ACC112 (cell line): ENCODE results near the gene BIRC5.

Experiments used
- H2AFZ ChIP-seq: fragments of 200-600 bp; sonication (generic); one replicate; pipeline ENCODE4 v1.6.0; 2017; ENCODE audit warnings: antibody characterized with exemption, low read length; ENCODE audit not compliant: unreplicated experiment
- H3K27ac ChIP-seq: fragments of 200-600 bp; sonication (generic); 2 replicates; pipeline ENCODE4 v1.5.1; 2014; ENCODE audit warnings: low read depth, mild to moderate bottlenecking, antibody characterized with exemption, low read length, moderate library complexity
- H3K27me3 ChIP-seq: fragments of 200-600 bp; sonication (generic); 2 replicates; pipeline ENCODE4 v1.6.1; 2014; ENCODE audit warnings: mild to moderate bottlenecking, antibody characterized with exemption, low read length, moderate library complexity, mixed read lengths; ENCODE audit not compliant: insufficient read depth
- H3K36me3 ChIP-seq: fragments of 200-600 bp; sonication (generic); 2 replicates; pipeline ENCODE4 v1.6.1; 2016; ENCODE audit warnings: mild to moderate bottlenecking, antibody characterized with exemption, low read length, moderate library complexity, mixed read lengths; ENCODE audit not compliant: insufficient read depth
- H3K4me1 ChIP-seq: fragments of 200-600 bp; sonication (generic); one replicate; pipeline ENCODE4 v1.6.1; 2016; ENCODE audit warnings: low read length, mixed read lengths; ENCODE audit not compliant: insufficient read depth, unreplicated experiment, control insufficient read depth
- H3K4me3 ChIP-seq: fragments of 200-600 bp; sonication (generic); 2 replicates; pipeline ENCODE4 v1.5.1; 2014; ENCODE audit warnings: mild to moderate bottlenecking, low read depth, low read length
- H3K79me2 ChIP-seq: fragments of 200-600 bp; sonication (generic); one replicate; pipeline ENCODE4 v1.6.0; 2016; ENCODE audit warnings: low read length; ENCODE audit not compliant: control insufficient read depth, unreplicated experiment, insufficient read depth

Gene BIRC5

DNA sequence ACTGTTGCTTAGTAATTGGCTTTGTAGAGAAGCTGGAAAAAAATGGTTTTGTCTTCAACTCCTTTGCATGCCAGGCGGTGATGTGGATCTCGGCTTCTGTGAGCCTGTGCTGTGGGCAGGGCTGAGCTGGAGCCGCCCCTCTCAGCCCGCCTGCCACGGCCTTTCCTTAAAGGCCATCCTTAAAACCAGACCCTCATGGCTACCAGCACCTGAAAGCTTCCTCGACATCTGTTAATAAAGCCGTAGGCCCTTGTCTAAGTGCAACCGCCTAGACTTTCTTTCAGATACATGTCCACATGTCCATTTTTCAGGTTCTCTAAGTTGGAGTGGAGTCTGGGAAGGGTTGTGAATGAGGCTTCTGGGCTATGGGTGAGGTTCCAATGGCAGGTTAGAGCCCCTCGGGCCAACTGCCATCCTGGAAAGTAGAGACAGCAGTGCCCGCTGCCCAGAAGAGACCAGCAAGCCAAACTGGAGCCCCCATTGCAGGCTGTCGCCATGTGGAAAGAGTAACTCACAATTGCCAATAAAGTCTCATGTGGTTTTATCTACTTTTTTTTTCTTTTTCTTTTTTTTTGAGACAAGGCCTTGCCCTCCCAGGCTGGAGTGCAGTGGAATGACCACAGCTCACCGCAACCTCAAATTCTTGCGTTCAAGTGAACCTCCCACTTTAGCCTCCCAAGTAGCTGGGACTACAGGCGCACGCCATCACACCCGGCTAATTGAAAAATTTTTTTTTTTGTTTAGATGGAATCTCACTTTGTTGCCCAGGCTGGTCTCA, 11.2 kb downstream of the BIRC5 start:
- no peaks in the 10 kb centered on the region for H3K36me3 ChIP-seq
- H3K4me1 ChIP-seq = no peaks in the 10 kb centered on the region
- no peaks in the 10 kb centered on the region for H3K79me2 ChIP-seq
- H2AFZ ChIP-seq = no peak overlapping the region
- H3K27ac ChIP-seq = no peak overlapping the region
- no peaks in the 10 kb centered on the region for H3K27me3 ChIP-seq
- H3K4me3 ChIP-seq = no peak overlapping the region

DNA sequence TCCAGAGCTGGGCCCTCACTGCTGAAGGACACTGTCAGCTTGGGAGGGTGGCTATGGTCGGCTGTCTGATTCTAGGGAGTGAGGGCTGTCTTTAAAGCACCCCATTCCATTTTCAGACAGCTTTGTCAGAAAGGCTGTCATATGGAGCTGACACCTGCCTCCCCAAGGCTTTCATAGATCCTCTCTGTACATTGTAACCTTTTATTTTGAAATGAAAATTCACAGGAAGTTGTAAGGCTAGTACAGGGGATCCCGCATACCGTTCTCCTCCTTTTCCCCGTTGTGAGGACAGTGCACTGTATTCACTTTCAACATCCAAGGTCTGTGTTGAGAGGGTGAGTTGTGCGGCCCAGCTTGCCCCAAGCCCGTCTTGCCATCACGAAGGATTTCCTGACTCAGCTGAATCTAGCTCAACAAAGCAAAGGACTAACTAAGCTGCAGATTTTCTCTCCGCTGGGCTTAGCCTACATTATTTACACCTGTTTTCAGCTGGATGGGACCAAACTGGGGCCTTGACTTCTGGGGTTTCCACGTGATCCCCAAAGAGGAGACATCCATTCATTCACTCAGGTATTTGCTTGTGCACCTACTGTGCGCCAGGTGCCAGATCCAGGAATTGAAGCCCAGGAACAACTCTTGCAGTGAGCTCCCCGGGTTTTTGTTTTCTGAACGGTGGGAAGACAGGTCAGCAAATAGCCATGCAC, 12.2 kb downstream of the BIRC5 start:
- Histone ChIP-seq H3K4me1 (no peaks in the 10 kb centered on the region), H3K27ac (no peak overlapping the region), H3K4me3 (no peak overlapping the region), H2AFZ (no peak overlapping the region), H3K79me2 (no peaks in the 10 kb centered on the region), H3K27me3 (peaks cover 8% of the 10 kb centered on the region), H3K36me3 (no peaks in the 10 kb centered on the region)

DNA sequence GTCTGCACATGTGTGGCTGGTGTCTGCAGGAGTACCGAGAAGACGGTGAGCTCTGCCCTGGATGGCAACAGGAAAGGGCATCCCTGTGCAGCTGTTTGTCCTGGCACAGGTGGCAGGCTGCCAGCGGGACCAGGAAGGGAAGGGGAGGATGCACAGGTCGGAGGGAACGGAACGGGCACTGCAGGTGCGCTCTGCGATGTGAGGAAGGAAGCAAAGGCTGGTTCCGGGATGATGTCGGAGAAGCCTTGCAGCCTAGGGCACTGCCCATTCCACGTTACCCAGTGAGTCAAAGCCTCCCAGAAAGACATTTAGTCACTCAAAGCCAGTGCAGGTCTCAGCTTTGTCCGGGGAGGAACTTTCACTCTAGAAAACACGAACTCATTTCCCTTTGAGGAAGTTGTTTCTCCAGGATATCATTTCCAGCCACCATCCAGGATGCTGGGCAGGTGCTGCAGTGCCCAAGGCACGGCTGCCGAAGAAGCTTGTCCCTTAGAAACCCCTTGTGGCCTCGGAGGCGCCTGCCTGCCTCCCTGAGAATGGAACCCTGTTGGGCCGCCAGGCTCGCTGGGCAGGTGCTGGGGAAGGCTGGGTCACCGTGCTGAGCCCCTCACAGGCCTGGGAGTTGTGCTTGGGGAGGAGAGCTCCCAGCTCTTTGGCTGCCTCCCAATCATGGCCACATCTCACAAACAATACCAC, 12.9 kb downstream of the BIRC5 start:
- Histone ChIP-seq H3K4me1 (no peaks in the 10 kb centered on the region), H3K4me3 (no peak overlapping the region), H3K79me2 (no peaks in the 10 kb centered on the region), H3K27me3 (peaks cover 13% of the 10 kb centered on the region), H3K27ac (no peak overlapping the region), H2AFZ (no peak overlapping the region), H3K36me3 (no peaks in the 10 kb centered on the region)

DNA sequence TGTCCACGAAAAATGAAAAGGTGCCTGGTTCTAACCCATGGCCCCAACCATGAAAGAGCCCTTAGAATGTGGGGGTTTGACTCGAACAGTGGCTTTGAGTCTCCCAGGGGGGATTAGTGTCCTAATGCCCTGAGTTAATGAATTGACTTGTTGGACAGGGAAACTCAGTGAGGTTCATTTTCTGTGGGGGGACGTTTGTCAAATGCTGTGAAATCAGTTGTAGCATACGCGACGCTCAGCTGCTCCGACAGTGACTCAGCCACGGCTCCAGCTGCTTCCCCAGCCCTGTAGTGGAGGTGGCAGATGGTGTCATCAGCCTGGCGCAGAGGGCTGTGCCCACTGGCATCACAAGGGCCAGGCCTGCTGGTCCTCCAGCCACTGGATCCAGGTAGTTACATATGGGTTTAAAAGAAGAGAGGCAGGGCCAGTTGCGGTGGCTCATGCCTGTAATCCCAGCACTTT, 13.4 kb downstream of the BIRC5 start:
- H3K4me1 ChIP-seq = no peaks in the 10 kb centered on the region
- no peak overlapping the region for H3K4me3 ChIP-seq
- H3K79me2 ChIP-seq = no peaks in the 10 kb centered on the region
- no peaks in the 10 kb centered on the region for H3K36me3 ChIP-seq
- no peak overlapping the region for H2AFZ ChIP-seq
- peaks cover 19% of the 10 kb centered on the region for H3K27me3 ChIP-seq
- H3K27ac ChIP-seq = no peak overlapping the region

DNA sequence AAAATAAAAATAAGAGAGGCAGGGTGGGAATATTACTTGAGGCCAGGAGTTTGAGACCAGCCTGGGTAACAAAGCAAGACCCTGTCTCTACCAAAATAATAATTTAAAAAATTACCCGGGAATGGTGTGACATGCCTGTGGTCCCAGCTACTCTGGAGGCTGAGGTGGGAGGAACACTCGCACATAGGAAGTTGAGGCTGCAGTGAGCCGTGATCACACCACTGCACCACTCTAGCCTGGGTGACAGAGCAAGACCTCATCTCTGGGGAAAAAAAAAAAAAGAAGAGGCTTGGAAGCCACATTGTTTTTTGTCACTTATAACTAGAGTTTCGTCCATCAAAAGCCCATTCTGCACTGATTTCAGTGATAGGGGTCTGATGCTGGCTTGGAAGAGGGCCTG, 14.1 kb downstream of the BIRC5 start:
- H2AFZ ChIP-seq = no peak overlapping the region
- no peaks in the 10 kb centered on the region for H3K36me3 ChIP-seq
- peaks cover 23% of the 10 kb centered on the region for H3K27me3 ChIP-seq
- no peak overlapping the region for H3K27ac ChIP-seq
- H3K4me3 ChIP-seq = no peak overlapping the region
- no peaks in the 10 kb centered on the region for H3K79me2 ChIP-seq
- no peaks in the 10 kb centered on the region for H3K4me1 ChIP-seq

DNA sequence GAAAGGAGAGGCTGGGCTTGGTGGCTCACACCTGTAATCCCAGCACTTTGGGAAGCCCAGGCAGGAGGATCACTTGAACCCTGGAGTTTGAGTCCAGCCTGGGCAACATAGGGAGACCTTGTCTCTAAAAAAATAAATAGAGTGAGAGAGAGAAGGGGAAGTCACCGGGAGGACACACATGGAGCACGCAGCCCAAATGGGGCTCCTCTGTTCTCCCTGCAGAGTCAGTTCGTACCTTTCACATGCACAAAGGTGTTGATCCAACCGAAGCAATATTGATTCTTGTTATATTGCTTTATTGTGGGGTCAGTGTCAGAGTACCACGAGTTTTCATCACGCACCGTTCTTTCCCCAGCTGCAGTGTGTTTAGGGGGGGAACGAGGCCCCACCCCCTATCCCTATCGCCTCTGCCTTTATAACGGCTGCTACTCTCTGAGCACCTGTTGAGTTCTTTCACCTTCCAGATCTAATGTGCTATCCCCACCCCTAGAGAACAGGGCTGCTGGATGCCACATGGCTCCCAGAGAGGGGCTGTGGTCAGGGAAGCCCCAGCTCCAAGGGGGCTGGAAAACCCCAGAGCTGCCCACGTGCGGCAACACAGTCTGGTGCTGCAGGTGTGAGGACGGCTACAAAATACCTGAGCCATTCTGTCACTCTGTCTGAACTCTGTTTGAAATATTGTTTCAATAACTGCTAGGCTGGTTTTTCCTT, 16.4 kb downstream of the BIRC5 start:
- Histone ChIP-seq H3K27me3 (peaks cover 23% of the 10 kb centered on the region), H3K27ac (no peak overlapping the region), H2AFZ (no peak overlapping the region), H3K79me2 (no peaks in the 10 kb centered on the region), H3K4me1 (no peaks in the 10 kb centered on the region), H3K36me3 (no peaks in the 10 kb centered on the region), H3K4me3 (no peak overlapping the region)

DNA sequence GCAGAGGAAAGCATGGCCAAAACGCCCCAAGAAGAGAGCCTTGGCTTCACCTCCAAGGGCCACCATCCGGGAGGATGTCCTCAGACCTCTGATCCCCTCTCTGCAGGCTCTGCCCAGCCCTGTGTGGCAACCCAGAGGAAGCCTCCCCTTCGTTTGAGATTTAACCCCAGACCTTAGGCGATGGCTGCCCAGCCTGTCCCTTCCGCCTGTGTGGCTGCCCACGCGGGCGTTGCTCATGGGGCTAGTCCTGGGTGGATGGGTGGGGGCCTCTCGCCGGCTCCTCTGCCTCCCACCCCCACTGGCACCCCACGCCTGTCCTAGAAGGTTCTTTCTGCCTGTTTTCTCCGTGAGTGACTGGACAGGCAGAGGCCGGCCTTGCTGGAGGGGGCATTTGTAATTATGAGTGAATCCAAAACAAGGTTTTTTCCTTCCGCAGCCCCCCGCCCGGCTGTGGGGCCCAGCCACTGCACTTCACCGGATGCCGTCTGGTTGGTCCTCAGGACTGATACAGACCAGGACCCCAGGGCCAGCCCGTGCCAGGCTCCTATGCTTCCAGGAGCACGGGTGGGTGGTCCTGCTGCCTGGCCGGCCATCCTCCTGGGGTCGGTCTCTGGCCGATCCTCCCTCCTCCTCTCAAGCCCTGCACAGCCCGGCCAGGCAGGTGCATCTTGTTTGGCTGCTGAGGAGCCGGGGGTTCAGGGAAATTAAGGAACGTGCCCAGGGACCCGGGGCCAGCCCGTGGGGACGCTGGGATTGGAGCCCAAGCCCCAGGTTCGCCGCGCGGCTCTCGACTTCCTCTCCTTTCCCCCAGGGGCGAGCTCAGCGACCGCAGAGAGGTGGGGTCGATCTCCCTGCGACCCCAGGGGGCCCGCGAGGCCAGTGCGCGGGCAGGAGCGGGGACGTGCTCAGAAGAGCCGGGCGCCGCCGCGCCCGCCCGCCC, 17.2 kb downstream of the BIRC5 start, which contains the start of gene TMEM235:
TMEM235 (plus strand) TSS at position 636 of the 940 bp plus-strand sequence. CDS start 393 bp downstream, outside the sequence.
- Histone ChIP-seq H3K27me3 (peaks cover 23% of the 10 kb centered on the region), H2AFZ (no peak within 1 kb of the TSS), H3K4me3 (no peak within 1 kb of the TSS), H3K4me1 (no peaks in the 10 kb centered on the region), H3K79me2 (no peaks in the 10 kb centered on the region), H3K27ac (no peak within 1 kb of the TSS), H3K36me3 (no peaks in the 10 kb centered on the region)

DNA sequence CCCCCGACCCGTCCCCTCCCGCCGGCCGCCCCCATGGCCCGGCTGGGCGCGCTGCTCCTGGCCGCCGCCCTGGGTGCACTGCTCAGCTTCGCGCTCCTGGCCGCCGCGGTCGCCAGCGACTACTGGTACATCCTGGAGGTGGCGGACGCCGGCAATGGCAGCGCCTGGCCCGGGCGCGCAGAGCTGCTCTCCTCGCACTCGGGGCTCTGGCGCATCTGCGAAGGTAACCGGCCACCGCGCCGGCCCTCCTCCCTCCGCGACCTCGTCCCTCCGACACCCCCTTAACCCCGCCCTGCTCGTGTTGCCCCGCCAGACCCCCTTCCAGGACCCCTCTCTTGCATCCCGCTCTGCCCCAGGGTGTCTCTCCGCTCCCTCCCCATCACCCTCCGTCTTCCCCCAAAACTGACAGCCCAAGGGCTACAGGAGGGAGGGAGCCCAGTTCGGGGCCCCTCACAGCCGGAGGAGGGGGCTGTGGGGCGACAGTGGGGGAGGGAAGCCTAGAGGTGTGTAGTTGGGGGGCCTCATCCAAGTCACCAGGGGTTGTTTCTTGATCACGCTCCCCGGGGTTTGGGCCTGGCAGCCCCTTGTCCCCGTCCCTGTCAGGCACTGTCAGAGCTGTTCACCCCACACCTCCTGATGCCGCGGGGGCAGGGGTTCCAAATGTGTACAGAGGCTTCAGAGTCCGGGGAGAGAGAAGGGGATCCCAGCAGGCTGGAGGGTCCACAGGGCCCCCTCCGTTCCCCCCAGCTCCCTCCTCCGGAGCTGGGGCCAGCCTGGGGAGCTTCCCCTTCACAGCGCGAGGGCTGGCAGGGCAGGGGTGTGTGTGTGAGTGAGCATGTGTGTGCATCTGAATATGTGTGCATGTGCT, 18.2 kb downstream of the BIRC5 start:
- H3K27me3 ChIP-seq = peaks cover 23% of the 10 kb centered on the region
- no peak overlapping the region for H3K27ac ChIP-seq
- H3K79me2 ChIP-seq = no peaks in the 10 kb centered on the region
- no peak overlapping the region for H3K4me3 ChIP-seq
- H3K4me1 ChIP-seq = no peaks in the 10 kb centered on the region
- H3K36me3 ChIP-seq = no peaks in the 10 kb centered on the region
- no peak overlapping the region for H2AFZ ChIP-seq

DNA sequence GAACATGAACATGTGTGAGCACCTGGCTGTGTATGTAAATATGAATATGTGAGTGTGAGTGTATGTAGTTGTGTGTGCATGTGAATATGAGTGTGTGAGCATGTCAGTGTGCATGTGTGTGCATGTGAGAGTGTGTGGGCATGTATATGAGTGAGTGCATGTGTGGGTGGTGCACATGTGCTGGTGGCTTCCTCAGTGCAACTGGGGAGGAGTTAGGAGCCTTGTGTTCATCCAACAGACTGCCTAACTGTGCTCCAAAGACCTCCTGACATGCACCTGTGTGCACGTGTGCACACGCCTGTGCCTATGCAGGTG, 18.8 kb downstream of the BIRC5 start:
- Histone ChIP-seq H3K4me3 (no peak overlapping the region), H3K36me3 (no peaks in the 10 kb centered on the region), H3K27ac (no peak overlapping the region), H3K79me2 (no peaks in the 10 kb centered on the region), H3K27me3 (peaks cover 23% of the 10 kb centered on the region), H2AFZ (no peak overlapping the region), H3K4me1 (no peaks in the 10 kb centered on the region)
